HepG2 (cell line): ENCODE results near the gene UNC5A. TPM values are rescaled to one million over a fixed set of nuclear protein-coding genes. Genes with fewer than 3 reads are reported as not detected.

Source experiments
- ARNT2 ChIP-seq: sonication (generic); formaldehyde crosslinking; IDR thresholded peaks from 2 replicates; pipeline ENCODE4 v1.8.0; 2022; ENCODE audit warnings: mild to moderate bottlenecking, low read depth, missing genetic modification reagents, moderate library complexity
- ATM ChIP-seq: fragments of 450-650 bp; IDR thresholded peaks from 2 replicates; pipeline ENCODE4 v1.7.1; 2017; ENCODE audit warnings: mild to moderate bottlenecking, borderline replicate concordance
- E2F1 ChIP-seq: sonication (generic); formaldehyde crosslinking; IDR thresholded peaks from 2 replicates; pipeline ENCODE4 v1.5.0; 2020; ENCODE audit warnings: missing genetic modification reagents
- GZF1 ChIP-seq: sonication (generic); formaldehyde crosslinking; IDR thresholded peaks from 2 replicates; pipeline ENCODE4 v1.5.1; 2020; ENCODE audit warnings: mild to moderate bottlenecking, missing genetic modification reagents
- HNRNPLL ChIP-seq: fragments of 200-400 bp; formaldehyde crosslinking; IDR thresholded peaks from 2 replicates; pipeline ENCODE4 v1.6.1; 2017; ENCODE audit warnings: mild to moderate bottlenecking, low read depth, low read length; ENCODE audit not compliant: poor library complexity, severe bottlenecking
- MBNL3 ChIP-seq: fragments of 250-450 bp; sonication (Bioruptor Pico); conservative IDR thresholded peaks from 2 replicates; pipeline ENCODE4 v1.8.0; 2022; ENCODE audit warnings: mild to moderate bottlenecking, inconsistent platforms
- MIXL1 ChIP-seq: IDR thresholded peaks from 2 replicates; pipeline ENCODE4 v1.6.1; 2016
- NFE2L2 ChIP-seq: fragments of 150-350 bp; IDR thresholded peaks from 2 replicates; pipeline ENCODE4 v1.6.1; 2014; ENCODE audit warnings: low read length
- NRL ChIP-seq: sonication (generic); formaldehyde crosslinking; IDR thresholded peaks from 2 replicates; pipeline ENCODE4 v1.5.0; 2020; ENCODE audit warnings: missing genetic modification reagents, mild to moderate bottlenecking, moderate library complexity, borderline replicate concordance
- POLR2G ChIP-seq: fragments of 200-400 bp; formaldehyde crosslinking; IDR thresholded peaks from 2 replicates; pipeline ENCODE4 v1.6.1; 2018; ENCODE audit warnings: mild to moderate bottlenecking, low read depth, low read length, moderate library complexity
- RELA ChIP-seq: sonication (generic); formaldehyde crosslinking; IDR thresholded peaks from 2 replicates; pipeline ENCODE4 v1.4.0; 2020; ENCODE audit warnings: missing genetic modification reagents
- RXRA ChIP-seq: sonication (generic); formaldehyde crosslinking; IDR thresholded peaks from 2 replicates; pipeline ENCODE4 v1.5.1; 2020; ENCODE audit warnings: missing genetic modification reagents
- SRSF4 ChIP-seq: fragments of 200-400 bp; formaldehyde crosslinking; IDR thresholded peaks from one replicate; pipeline ENCODE4 v1.6.1; 2018; ENCODE audit warnings: mild to moderate bottlenecking, low read depth, low read length, moderate library complexity; ENCODE audit not compliant: poor library complexity, severe bottlenecking
- TEF ChIP-seq: sonication (generic); formaldehyde crosslinking; IDR thresholded peaks from 2 replicates; pipeline ENCODE4 v1.5.0; 2020; ENCODE audit warnings: missing genetic modification reagents
- TRIM22 ChIP-seq: fragments of 450-650 bp; IDR thresholded peaks from 2 replicates; pipeline ENCODE4 v1.6.1; 2017
- XRCC5 ChIP-seq: fragments of 200-400 bp; formaldehyde crosslinking; optimal IDR thresholded peaks from 2 replicates; pipeline ENCODE3; 2017; ENCODE audit warnings: mild to moderate bottlenecking, low read length
- ZNF331 ChIP-seq: sonication (generic); formaldehyde crosslinking; IDR thresholded peaks from 2 replicates; pipeline ENCODE4 v1.4.0; 2020; ENCODE audit warnings: missing genetic modification reagents
- ZNF44 ChIP-seq: sonication (generic); formaldehyde crosslinking; IDR thresholded peaks from 2 replicates; pipeline ENCODE4 v1.5.1; 2020; ENCODE audit warnings: mild to moderate bottlenecking, missing genetic modification reagents
- ZNF441 ChIP-seq: sonication (generic); formaldehyde crosslinking; IDR thresholded peaks from 2 replicates; pipeline ENCODE4 v1.7.0; 2021; ENCODE audit warnings: missing genetic modification reagents, borderline replicate concordance
- ZNF672 ChIP-seq: sonication (generic); formaldehyde crosslinking; IDR thresholded peaks from 2 replicates; pipeline ENCODE4 v1.8.1; 2022; ENCODE audit warnings: missing genetic modification reagents
- ZNF687 ChIP-seq: sonication (generic); formaldehyde crosslinking; IDR thresholded peaks from 2 replicates; pipeline ENCODE4 v1.5.1; 2020; ENCODE audit warnings: mild to moderate bottlenecking, missing genetic modification reagents, moderate library complexity
- ZSCAN9 ChIP-seq: IDR thresholded peaks from 2 replicates; pipeline ENCODE4 v1.6.1; 2016; ENCODE audit warnings: borderline replicate concordance
- polyA plus RNA-seq, 8 experiments: library from polyadenylated mRNA; depleted of rRNA in 3 of 8; stranded (reverse) in 7 of 8; unstranded in 1 of 8; fragments of >200 nt; fragmentation: Illumina TruSeq in 4 of 8; extraction: Trizol in 4 of 8; gene quantifications; 2 replicates each; pipeline versions ENCODE4 v1.2.1 to v1.2.3, GENCODE V29; 2011 to 2016; ENCODE audit warnings: low read depth in 4 of 8, missing spikeins in 1 of 8, mixed read lengths in 1 of 8; ENCODE audit not compliant: insufficient read depth in 1 of 8
- total RNA-seq, 5 experiments: library from RNA; depleted of rRNA; stranded (reverse); fragments of >200 nt; fragmentation: Illumina TruSeq; extraction: Trizol; gene quantifications; 2 replicates each; pipeline ENCODE4 v1.2.3, GENCODE V29; 2016; ENCODE audit warnings: low read depth in 1 of 5

Gene UNC5A
- total and polyA plus RNA-seq, 2 of the 13 experiments (the other 11 are each of a cell fraction or from before 2014, with no cell fraction given): not detected

GRCh38 chr5:176812269-176813259 lies 2.2 kb downstream of the UNC5A start (continued):
- no peak for TF ChIP-seq MBNL3 (CRISPR knock-in tag)
- no peak for TF ChIP-seq TEF (CRISPR knock-in tag)
- TF ChIP-seq ZNF331 (CRISPR knock-in tag): no peak
- TF ChIP-seq E2F1 (CRISPR knock-in tag): no peak
- TF ChIP-seq NRL (CRISPR knock-in tag): no peak
- no peak for TF ChIP-seq RELA (CRISPR knock-in tag)
- peak; percentile 51 for TF ChIP-seq ZNF687 (CRISPR knock-in tag)
- no peak for TF ChIP-seq ZNF44
- TF ChIP-seq ATM: no peak
- no peak for TF ChIP-seq MIXL1 (CRISPR knock-in tag)
- TF ChIP-seq NFE2L2: no peak
- peak; percentile 57 for TF ChIP-seq XRCC5
- no peak for TF ChIP-seq ZSCAN9 (CRISPR knock-in tag)
- TF ChIP-seq ARNT2 (CRISPR knock-in tag): 0 out of 2 replicates have a peak, but pooled peaks have one; percentile 30
- TF ChIP-seq ZNF672: no peak
- TF ChIP-seq TRIM22: no peak
- TF ChIP-seq ZNF441 (CRISPR knock-in tag): no peak
- TF ChIP-seq GZF1 (CRISPR knock-in tag): no peak
- peak; percentile 17 for TF ChIP-seq HNRNPLL
- TF ChIP-seq RXRA: peak; percentile 27; the same call in 1 of the 2 replicates
- no peak for TF ChIP-seq POLR2G
- no peak for TF ChIP-seq SRSF4
